KOPT-K1 (cell line): ENCODE measurements around the gene MEIOB.
A peak's percentile ranks its signal among the peaks of the same experiment; 100 is the strongest.

Experiments used
- H3K27ac ChIP-seq: fragments of 200-600 bp; sonication (generic); 2 replicates; pipeline ENCODE4 v1.5.1; 2016; ENCODE audit warnings: antibody characterized with exemption, mild to moderate bottlenecking, low read depth, low read length; ENCODE audit not compliant: poor library complexity, severe bottlenecking
- H3K36me3 ChIP-seq: fragments of 200-600 bp; sonication (generic); 2 replicates; pipeline ENCODE4 v1.5.1; 2017; ENCODE audit warnings: antibody characterized with exemption, mild to moderate bottlenecking, low read length, moderate library complexity; ENCODE audit not compliant: insufficient read depth
- H3K9me3 ChIP-seq: fragments of 200-600 bp; sonication (generic); 2 replicates; pipeline ENCODE4 v1.5.1; 2017; ENCODE audit warnings: antibody characterized with exemption, low read length, mild to moderate bottlenecking; ENCODE audit not compliant: insufficient read depth, poor library complexity, severe bottlenecking

MEIOB gene

DNA sequence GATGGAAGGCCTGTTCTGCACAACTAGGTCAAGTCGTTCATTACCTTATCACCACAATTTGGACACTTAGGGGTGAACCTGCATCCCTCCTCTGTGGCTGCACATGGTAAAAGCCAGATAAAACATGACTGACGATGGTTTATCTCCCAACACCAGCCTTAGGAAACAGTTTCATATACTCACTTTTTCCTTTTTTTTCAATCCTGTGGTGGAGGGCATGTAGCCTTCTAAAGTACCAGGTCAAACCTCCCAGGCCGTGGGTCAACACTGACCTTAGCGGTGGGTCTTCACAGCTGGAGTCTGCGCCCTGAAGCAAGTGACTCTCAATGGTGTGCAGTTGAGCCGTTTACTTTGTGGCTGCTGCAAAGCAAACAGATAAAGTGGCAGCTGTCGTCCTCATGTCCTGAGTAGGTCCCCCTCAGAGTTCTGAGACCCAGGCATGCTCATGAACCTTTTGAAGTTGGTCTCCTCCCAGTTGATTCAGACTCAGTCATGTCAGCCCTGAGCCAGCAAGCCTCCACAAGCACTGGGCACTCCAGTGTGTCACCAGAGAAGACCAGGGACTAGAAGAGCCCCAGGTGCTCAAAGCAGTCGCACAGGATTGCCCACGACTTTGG, 39.0 kb downstream of the MEIOB start:
- H3K9me3 ChIP-seq: no peaks in the 10 kb centered on the region
- H3K27ac ChIP-seq: no peak overlapping the region
- H3K36me3 ChIP-seq: peaks cover 12% of the 10 kb centered on the region; the same call in 1 of the 2 replicates

GRCh38 chr16:1831186-1832075, 40.5 kb downstream of the MEIOB start:
- H3K36me3 ChIP-seq: peaks cover 12% of the 10 kb centered on the region; the same call in 1 of the 2 replicates
- no peak overlapping the region for H3K27ac ChIP-seq
- H3K9me3 ChIP-seq: no peaks in the 10 kb centered on the region

DNA sequence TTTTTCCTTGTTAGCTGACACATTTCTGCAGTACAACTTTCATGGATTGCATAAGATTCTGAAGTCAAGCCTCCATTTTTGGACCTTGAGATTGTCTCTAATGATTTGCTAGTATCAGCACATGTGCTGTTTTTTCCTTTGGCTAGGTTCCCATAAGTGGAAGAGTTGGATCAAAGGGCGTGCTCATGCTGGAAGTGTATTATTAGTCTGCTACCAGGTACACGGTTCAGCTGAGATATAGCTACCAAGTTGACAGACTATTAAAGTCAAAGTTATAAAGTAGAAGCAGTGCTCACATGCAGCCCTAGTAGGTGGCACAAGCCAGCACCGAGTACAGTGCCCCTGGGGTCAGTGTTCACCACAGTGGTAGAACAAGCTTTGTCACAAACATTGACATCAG, 41.8 kb downstream of the MEIOB start:
- H3K9me3 ChIP-seq: no peaks in the 10 kb centered on the region
- peaks cover 12% of the 10 kb centered on the region; the same call in 1 of the 2 replicates for H3K36me3 ChIP-seq
- H3K27ac ChIP-seq: no peak overlapping the region

GRCh38 chr16:1828645-1829410, 43.1 kb downstream of the MEIOB start:
- Histone ChIP-seq H3K9me3 (no peaks in the 10 kb centered on the region), H3K36me3 (peaks cover 12% of the 10 kb centered on the region; the same call in 1 of the 2 replicates), H3K27ac (no peak overlapping the region)

GRCh38 chr16:1826691-1827573, 45.0 kb downstream of the MEIOB start, which contains the start of the genes FAHD1 and HAGH:
FAHD1 (plus strand) TSS chr16:1827206; CDS start chr16:1827239, 33 bp downstream.
HAGH (minus strand) TSS chr16:1826825; CDS start chr16:1826787, 38 bp downstream.
- no peaks in the 10 kb centered on the region for H3K9me3 ChIP-seq
- peaks cover 21% of the 10 kb centered on the region; the same call in 1 of the 2 replicates for H3K36me3 ChIP-seq
- H3K27ac ChIP-seq: peak within 1 kb of the TSS; percentile 63

DNA sequence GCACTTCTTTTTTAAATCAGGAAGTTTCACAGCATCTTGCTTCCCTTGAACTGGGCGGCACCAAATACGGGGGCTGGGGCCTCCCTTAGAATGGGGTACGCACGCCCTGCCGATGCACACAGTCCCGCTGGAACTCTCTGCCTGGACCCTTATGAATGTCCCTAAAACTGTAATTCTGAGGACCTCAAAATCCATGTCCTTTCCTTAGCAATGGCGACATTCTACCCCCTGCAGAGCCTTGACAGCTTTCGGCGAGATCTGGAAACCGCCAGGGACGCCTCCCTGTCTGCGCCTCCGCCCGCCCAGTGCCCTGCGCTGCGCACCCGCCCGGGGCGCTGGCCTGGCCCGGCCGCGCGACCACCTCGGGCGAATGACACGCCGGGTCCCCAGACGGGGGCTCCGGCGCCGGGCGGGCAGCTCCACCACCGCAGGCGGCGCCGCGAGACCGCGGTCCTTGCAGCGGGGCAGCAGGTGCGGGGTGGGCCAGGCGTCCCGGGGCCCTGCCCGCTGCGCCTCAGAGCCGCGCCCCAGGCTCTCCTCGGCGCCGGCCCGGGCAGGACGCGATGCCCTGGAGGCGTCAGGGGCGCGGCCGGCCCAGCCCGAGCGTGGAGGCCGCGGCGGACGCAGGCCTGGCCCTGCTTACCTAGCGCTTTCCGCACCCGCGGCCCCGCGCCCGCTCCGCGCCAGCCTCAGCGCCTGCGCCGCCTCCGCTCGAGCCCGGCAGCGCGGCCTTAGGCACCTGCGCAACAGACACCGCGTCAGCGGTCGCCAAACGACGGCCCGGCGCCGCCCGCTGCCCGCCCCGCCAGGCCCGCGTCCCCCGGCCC, 45.9 kb downstream of the MEIOB start:
- Histone ChIP-seq H3K9me3 (no peaks in the 10 kb centered on the region), H3K27ac (peak overlapping the region; percentile 63), H3K36me3 (peaks cover 26% of the 10 kb centered on the region; the same call in 1 of the 2 replicates)

GRCh38 chr16:1825381-1825863, 46.5 kb downstream of the MEIOB start:
- H3K27ac ChIP-seq: peak overlapping the region; percentile 63
- H3K9me3 ChIP-seq: no peaks in the 10 kb centered on the region
- peaks cover 24% of the 10 kb centered on the region; the same call in 1 of the 2 replicates for H3K36me3 ChIP-seq

DNA sequence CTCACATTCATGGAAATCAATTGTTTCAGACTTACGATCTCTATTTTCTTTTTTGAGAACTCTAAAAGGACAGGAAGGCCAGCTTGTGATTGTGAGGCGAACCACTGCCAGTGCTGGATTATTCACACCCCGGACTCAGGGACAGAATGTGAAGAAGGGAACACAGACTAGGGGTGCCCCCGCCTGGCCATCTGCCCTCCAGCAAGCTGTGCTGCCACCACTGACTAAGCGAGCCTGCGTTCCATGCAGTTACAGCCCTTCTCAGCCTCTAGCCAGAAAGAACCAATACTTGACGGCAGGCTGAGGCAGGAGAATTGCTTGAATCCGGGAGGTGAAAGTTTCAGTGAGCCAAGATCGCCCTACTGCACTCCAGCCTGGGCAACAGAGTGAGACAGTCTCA, 48.1 kb downstream of the MEIOB start:
- Histone ChIP-seq H3K27ac (no peak overlapping the region), H3K9me3 (no peaks in the 10 kb centered on the region)

GRCh38 chr16:1822801-1823200, 49.2 kb downstream of the MEIOB start:
- H3K9me3 ChIP-seq: no peaks in the 10 kb centered on the region
- no peak overlapping the region for H3K27ac ChIP-seq
- peaks cover 14% of the 10 kb centered on the region; the same call in 1 of the 2 replicates for H3K36me3 ChIP-seq

More for the DNA sequence above, 48.1 kb downstream of the MEIOB start:
- H3K36me3 ChIP-seq: peaks cover 15% of the 10 kb centered on the region; the same call in 1 of the 2 replicates

- Histone ChIP-seq H3K27ac (no peak overlapping the region), H3K9me3 (no peaks in the 10 kb centered on the region)
These were observed 49.9 kb downstream of the MEIOB start for GRCh38 chr16:1821861-1822611.

GRCh38 chr16:1820946-1821290, 51.0 kb downstream of the MEIOB start:
- Histone ChIP-seq H3K27ac (no peak overlapping the region), H3K9me3 (no peaks in the 10 kb centered on the region), H3K36me3 (peaks cover 24% of the 10 kb centered on the region)

More at GRCh38 chr16:1821861-1822611, 49.9 kb downstream of the MEIOB start:
- H3K36me3 ChIP-seq: peaks cover 15% of the 10 kb centered on the region; the same call in 1 of the 2 replicates

DNA sequence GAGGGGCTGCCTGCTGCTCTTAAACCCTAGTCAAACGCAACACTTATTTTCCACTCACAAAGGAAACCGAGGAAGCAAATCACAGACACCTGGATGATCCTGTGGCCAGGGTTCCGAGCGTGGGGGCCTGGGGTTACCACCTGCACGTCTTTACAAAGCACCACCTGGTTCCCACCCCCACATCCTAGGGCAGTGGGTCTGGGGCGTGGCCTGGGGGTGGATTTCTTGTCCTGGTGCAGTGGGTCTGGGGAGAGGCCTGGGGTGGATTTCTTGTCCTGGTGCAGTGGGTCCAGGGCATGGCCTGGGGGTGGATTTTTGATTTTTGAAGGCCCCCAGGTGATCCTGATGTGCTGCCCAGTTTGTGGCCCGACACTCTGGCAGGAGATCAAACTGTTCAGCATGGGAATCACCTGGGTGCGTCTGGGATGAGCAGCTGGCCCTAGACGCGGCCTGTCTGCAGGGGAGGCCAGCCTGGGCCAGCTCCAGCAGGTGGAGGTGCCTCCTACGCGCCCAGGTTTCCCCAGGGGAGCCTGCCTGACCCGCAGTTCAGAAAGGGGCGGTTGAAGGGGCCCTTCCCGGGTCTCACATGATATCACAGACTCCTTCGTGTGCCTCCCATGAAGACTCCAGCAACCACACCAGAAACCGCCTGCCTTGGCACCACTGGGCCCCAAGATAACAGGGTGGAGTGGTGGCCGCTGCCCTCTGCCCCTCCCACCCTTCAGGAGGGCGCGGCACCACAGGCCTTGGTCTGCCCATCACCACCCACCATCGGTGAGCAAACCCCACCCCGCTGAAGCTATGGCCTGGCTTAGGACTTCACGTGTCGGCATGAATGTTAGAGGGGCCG, 51.6 kb downstream of the MEIOB start:
- H3K36me3 ChIP-seq: peaks cover 24% of the 10 kb centered on the region
- no peak overlapping the region for H3K27ac ChIP-seq
- H3K9me3 ChIP-seq: no peaks in the 10 kb centered on the region
